GM23338 (cell line): ENCODE data around the gene RPS19.
A peak's percentile ranks its signal among the peaks of the same experiment; 100 is the strongest.

ENCODE experiments used
- CTCF ChIP-seq, 2 experiments: fragments of 200-600 bp in 1 of 2; sonication (generic) in 1 of 2; conservative IDR thresholded peaks; 2 replicates each; pipeline versions ENCODE4 v1.5.1 to v1.6.1; 2016 to 2017; ENCODE audit warnings: antibody characterized with exemption in 2 of 2, low read depth in 2 of 2, mild to moderate bottlenecking in 2 of 2, moderate library complexity in 1 of 2
- EZH2 ChIP-seq: fragments of 200-600 bp; sonication (generic); IDR thresholded peaks from one replicate; pipeline ENCODE4 v1.8.0; 2017; ENCODE audit warnings: antibody characterized with exemption, mild to moderate bottlenecking, low read depth; ENCODE audit not compliant: unreplicated experiment
- POLR2AphosphoS5 ChIP-seq: IDR thresholded peaks from 2 replicates; pipeline ENCODE4 v1.6.1; 2016; ENCODE audit warnings: antibody characterized with exemption, low read depth

DNA sequence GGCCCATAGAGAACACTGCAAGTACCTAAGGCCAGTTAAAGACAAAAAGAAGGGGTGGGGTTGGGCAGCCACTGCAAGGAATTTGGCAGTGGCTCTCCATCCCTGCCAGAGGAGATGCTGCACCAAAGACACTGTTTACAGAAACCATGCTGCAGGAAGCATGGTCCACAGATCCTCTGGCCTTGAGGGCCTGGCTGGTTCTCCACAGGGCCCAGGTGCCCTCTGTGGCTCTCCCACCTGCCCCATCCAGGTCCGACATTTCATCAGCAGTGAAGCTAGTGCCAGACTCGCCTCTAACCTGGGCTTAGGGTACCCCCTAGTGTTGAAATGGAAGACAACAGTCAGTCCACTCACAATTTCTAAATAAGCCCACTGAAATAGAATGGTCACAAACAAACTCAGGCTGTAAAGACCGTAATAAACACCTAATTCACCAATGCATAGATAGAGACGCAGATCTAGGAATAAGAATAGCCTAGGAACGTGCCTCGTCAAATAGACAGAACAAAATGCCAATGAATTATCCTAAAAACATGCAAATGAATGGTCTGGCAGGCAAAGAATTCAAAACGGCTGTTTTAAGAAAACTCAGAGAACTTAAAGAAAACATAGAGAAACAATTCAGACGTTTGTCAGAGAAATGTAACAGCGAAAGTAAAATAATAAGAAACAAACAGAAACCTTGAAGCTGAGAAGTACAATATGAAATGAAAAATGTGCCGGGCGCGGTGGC is 38.9 kb upstream of the RPS19 start:
- TF ChIP-seq POLR2AphosphoS5 (no peak), CTCF (conservative IDR thresholded peaks at IDR 0.05; ENCODE audit: low read depth in 2 of 2) (peak; percentile 89 to 96), EZH2 (no peak)
